ENCODE data around the gene FBXO34. TPM values are rescaled to one million over a fixed set of nuclear protein-coding genes. Genes with fewer than 3 reads are reported as not detected.

Gene FBXO34
- total RNA-seq, 2 donors from 2014 or later: 44.1 to 51.6 TPM

GRCh38 chr14:55350461-55350860, 79.2 kb downstream of the FBXO34 start:
- Mint-ChIP-seq H3K4me3 (no peak overlapping the region), H3K4me1 (peaks cover 24% of the 10 kb centered on the region), H3K27ac (no peak overlapping the region), H3K27me3 (ENCODE audit: insufficient read depth) (no peaks in the 10 kb centered on the region), H3K9me3 (no peaks in the 10 kb centered on the region), H3K36me3 (ENCODE audit: low read depth) (peaks cover 40% of the 10 kb centered on the region)
- Histone ChIP-seq H3K9me3 (ENCODE audit: control insufficient read depth, low read length) (no peaks in the 10 kb centered on the region), H3K36me3 (ENCODE audit: control insufficient read depth, insufficient read depth, low read length) (peaks cover 63% of the 10 kb centered on the region), H3K27ac (ENCODE audit: low read depth, low read length) (no peak overlapping the region), H3K4me1 (ENCODE audit: control insufficient read depth, insufficient read depth, low read length) (peaks cover 4% of the 10 kb centered on the region), H3K4me3 (ENCODE audit: low read length) (no peak overlapping the region), H3K27me3 (ENCODE audit: control insufficient read depth, insufficient read depth, low read length, poor library complexity, severe bottlenecking) (no peaks in the 10 kb centered on the region), H3K9ac (ENCODE audit: extremely low read depth, low read length, poor library complexity, severe bottlenecking) (no peak overlapping the region)
- no peak for DNase-seq
- TF ChIP-seq CTCF (conservative IDR thresholded peaks at IDR 0.05): peak; percentile 47
- WGBS, 2 experiments (ENCODE audit: insufficient coverage in 1 of 2, insufficient read length in 1 of 2): 93 to 97% methylated on average over 3 to 4 of the region's 4 CpGs

GRCh38 chr14:55351111-55351510, 79.9 kb downstream of the FBXO34 start:
- no peaks in the 10 kb centered on the region for H3K27me3 Mint-ChIP-seq (ENCODE audit: insufficient read depth)
- Histone ChIP-seq H3K27ac (ENCODE audit: low read depth, low read length) (no peak overlapping the region), H3K27me3 (ENCODE audit: control insufficient read depth, insufficient read depth, low read length, poor library complexity, severe bottlenecking) (no peaks in the 10 kb centered on the region), H3K4me1 (ENCODE audit: control insufficient read depth, insufficient read depth, low read length) (peaks cover 4% of the 10 kb centered on the region), H3K4me3 (ENCODE audit: low read length) (no peak overlapping the region), H3K9ac (ENCODE audit: extremely low read depth, low read length, poor library complexity, severe bottlenecking) (no peak overlapping the region), H3K9me3 (ENCODE audit: control insufficient read depth, low read length) (no peaks in the 10 kb centered on the region), H3K36me3 (ENCODE audit: control insufficient read depth, insufficient read depth, low read length) (peaks cover 69% of the 10 kb centered on the region)
- H3K4me1 Mint-ChIP-seq: peaks cover 22% of the 10 kb centered on the region
- peak; percentile 16 for DNase-seq
- TF ChIP-seq CTCF (conservative IDR thresholded peaks at IDR 0.05): no peak
- H3K4me3 Mint-ChIP-seq: no peak overlapping the region
- peak overlapping the region; percentile 79 for H3K27ac Mint-ChIP-seq
- WGBS, 2 experiments (ENCODE audit: insufficient coverage in 1 of 2, insufficient read length in 1 of 2): 94 to 97% methylated on average over 9 of the region's 9 CpGs
- peaks cover 44% of the 10 kb centered on the region for H3K36me3 Mint-ChIP-seq (ENCODE audit: low read depth)
- no peaks in the 10 kb centered on the region for H3K9me3 Mint-ChIP-seq

- H3K9me3 ChIP-seq (ENCODE audit: control insufficient read depth, low read length): no peaks in the 10 kb centered on the region
- H3K4me1 ChIP-seq (ENCODE audit: control insufficient read depth, insufficient read depth, low read length): no peaks in the 10 kb centered on the region
- no peak overlapping the region for H3K9ac ChIP-seq (ENCODE audit: extremely low read depth, low read length, poor library complexity, severe bottlenecking)
- H3K27me3 Mint-ChIP-seq (ENCODE audit: insufficient read depth): no peaks in the 10 kb centered on the region
- H3K36me3 ChIP-seq (ENCODE audit: control insufficient read depth, insufficient read depth, low read length): peaks cover 78% of the 10 kb centered on the region
- H3K27ac Mint-ChIP-seq: peak overlapping the region; percentile 30
- WGBS, 2 experiments (ENCODE audit: insufficient coverage in 1 of 2, insufficient read length in 1 of 2): 96 to 97% methylated on average over 8 to 9 of the region's 9 CpGs
- H3K9me3 Mint-ChIP-seq: no peaks in the 10 kb centered on the region
- no peak overlapping the region for H3K4me3 Mint-ChIP-seq
- H3K4me3 ChIP-seq (ENCODE audit: low read length): no peak overlapping the region
- TF ChIP-seq CTCF (conservative IDR thresholded peaks at IDR 0.05): no peak
- H3K27ac ChIP-seq (ENCODE audit: low read depth, low read length): no peak overlapping the region
- H3K4me1 Mint-ChIP-seq: peaks cover 17% of the 10 kb centered on the region
- no peak for DNase-seq
- H3K36me3 Mint-ChIP-seq (ENCODE audit: low read depth): peaks cover 52% of the 10 kb centered on the region
- no peaks in the 10 kb centered on the region for H3K27me3 ChIP-seq (ENCODE audit: control insufficient read depth, insufficient read depth, low read length, poor library complexity, severe bottlenecking)
These were observed 81.0 kb downstream of the FBXO34 start for GRCh38 chr14:55352201-55352600.
